Keratinocyte (primary cell): ENCODE measurements around the gene EFCAB6. TPM values are rescaled to one million over a fixed set of nuclear protein-coding genes. Genes with fewer than 3 reads are reported as not detected.

ENCODE experiments used
- DNase-seq: peaks from one replicate; pipeline ENCODE4 v3.0.0-alpha.2; 2011; ENCODE audit warnings: low read depth, missing footprints, low spot score
- FAIRE-seq: peaks from 2 replicates; lab custom pipeline; 2011; peaks lifted over from hg19 to GRCh38; lab: Jason Lieb, UNC
- H2AFZ ChIP-seq: 2 replicates; pipeline ENCODE4 v1.6.0; 2012; ENCODE audit warnings: low read length, control low read depth, inconsistent platforms; ENCODE audit not compliant: control insufficient read depth
- H3K27ac ChIP-seq: 2 replicates; pipeline ENCODE4 v1.5.1; 2011; ENCODE audit warnings: low read length; ENCODE audit not compliant: control insufficient read depth, insufficient read depth
- H3K27me3 ChIP-seq: 3 replicates; pipeline ENCODE4 v1.6.0; 2011; ENCODE audit warnings: low read length; ENCODE audit not compliant: control insufficient read depth, insufficient read depth; ENCODE audit errors: extremely low read depth
- H3K36me3 ChIP-seq, 2 experiments: 2 replicates in 1 of 2; 3 replicates in 1 of 2; pipeline ENCODE4 v1.5.1; 2011; ENCODE audit warnings: low read length in 2 of 2, mild to moderate bottlenecking in 1 of 2; ENCODE audit not compliant: control insufficient read depth in 2 of 2, insufficient read depth in 2 of 2; ENCODE audit errors: extremely low read depth in 1 of 2
- H3K4me1 ChIP-seq: 3 replicates; pipeline ENCODE4 v1.5.1; 2011; ENCODE audit warnings: low read length; ENCODE audit not compliant: control insufficient read depth, insufficient read depth; ENCODE audit errors: extremely low read depth
- H3K4me2 ChIP-seq: 3 replicates; pipeline ENCODE4 v1.6.0; 2011; ENCODE audit warnings: low read depth, low read length; ENCODE audit not compliant: control insufficient read depth, insufficient read depth; ENCODE audit errors: extremely low read depth
- H3K4me3 ChIP-seq, 3 experiments: fragments of 200-600 bp in 1 of 3; sonication (generic) in 1 of 3; 2 replicates in 2 of 3; 3 replicates in 1 of 3; pipeline ENCODE4 v1.5.1; 2011 to 2016; ENCODE audit warnings: low read length in 3 of 3, mild to moderate bottlenecking in 3 of 3, control low read depth in 2 of 3, inconsistent platforms in 1 of 3, low read depth in 1 of 3, mixed read lengths in 1 of 3, mixed run types in 1 of 3, moderate library complexity in 1 of 3; ENCODE audit not compliant: control insufficient read depth in 2 of 3, insufficient read depth in 2 of 3; ENCODE audit errors: extremely low read depth in 1 of 3
- H3K79me2 ChIP-seq: 2 replicates; pipeline ENCODE4 v1.6.0; 2012; ENCODE audit warnings: low read length; ENCODE audit not compliant: control insufficient read depth, insufficient read depth
- H3K9ac ChIP-seq: 3 replicates; pipeline ENCODE4 v1.6.0; 2011; ENCODE audit warnings: low read length; ENCODE audit not compliant: control insufficient read depth, insufficient read depth; ENCODE audit errors: extremely low read depth
- H3K9me1 ChIP-seq: 3 replicates; pipeline ENCODE4 v1.6.0; 2011; ENCODE audit warnings: low read length; ENCODE audit not compliant: control insufficient read depth, insufficient read depth; ENCODE audit errors: extremely low read depth
- H3K9me3 ChIP-seq: 2 replicates; pipeline ENCODE4 v1.5.1; 2012; ENCODE audit warnings: low read depth, low read length; ENCODE audit not compliant: control insufficient read depth
- H4K20me1 ChIP-seq: 3 replicates; pipeline ENCODE4 v1.6.0; 2011; ENCODE audit warnings: low read length; ENCODE audit not compliant: control insufficient read depth, insufficient read depth; ENCODE audit errors: extremely low read depth
- EZH2 ChIP-seq: IDR thresholded peaks from one replicate; pipeline ENCODE4 v1.6.1; 2012; ENCODE audit warnings: inconsistent platforms, mild to moderate bottlenecking, low read length, moderate library complexity
- dilution Hi-C: fragments of 300-500 bp; cut with MboI; formaldehyde crosslinking; loops from one replicate; pipeline ENCODE4 v1.7.0; 2020; ENCODE audit warnings: low sequenced_read_pairs; ENCODE audit not compliant: extremely low pct_ligation_motif_present
- polyA plus RNA-seq, 5 experiments: library from polyadenylated mRNA; depleted of rRNA in 3 of 5; stranded (reverse) in 3 of 5; stranded (forward) in 1 of 5; unstranded in 1 of 5; fragments of >200 nt; gene quantifications; 1 replicate in 1 of 5; 2 replicates in 3 of 5; 3 replicates in 1 of 5; pipeline versions ENCODE4 v1.2.1 to v1.2.3, GENCODE V29; 2011 to 2012; ENCODE audit warnings: missing spikeins in 2 of 5, low read depth in 1 of 5, low replicate concordance in 1 of 5
- TF ChIP-seq, protein P1 (sequence below), 3 experiments: IDR thresholded peaks in 1 of 3; conservative IDR thresholded peaks in 1 of 3; optimal IDR thresholded peaks in 1 of 3; 2 replicates in 2 of 3; 3 replicates in 1 of 3; pipeline versions ENCODE3 to v1.5.1; 2011; ENCODE audit warnings: low read length in 3 of 3, mild to moderate bottlenecking in 3 of 3, moderate library complexity in 2 of 3, control low read depth in 1 of 3, inconsistent platforms in 1 of 3; ENCODE audit not compliant: insufficient read depth in 2 of 3; ENCODE audit errors: extremely low read depth in 1 of 3

Gene EFCAB6
- polyA plus RNA-seq, 1 donor (not counting 4 experiments of a cell fraction or from before 2014, with no cell fraction given), result 0.18 TPM

DNA sequence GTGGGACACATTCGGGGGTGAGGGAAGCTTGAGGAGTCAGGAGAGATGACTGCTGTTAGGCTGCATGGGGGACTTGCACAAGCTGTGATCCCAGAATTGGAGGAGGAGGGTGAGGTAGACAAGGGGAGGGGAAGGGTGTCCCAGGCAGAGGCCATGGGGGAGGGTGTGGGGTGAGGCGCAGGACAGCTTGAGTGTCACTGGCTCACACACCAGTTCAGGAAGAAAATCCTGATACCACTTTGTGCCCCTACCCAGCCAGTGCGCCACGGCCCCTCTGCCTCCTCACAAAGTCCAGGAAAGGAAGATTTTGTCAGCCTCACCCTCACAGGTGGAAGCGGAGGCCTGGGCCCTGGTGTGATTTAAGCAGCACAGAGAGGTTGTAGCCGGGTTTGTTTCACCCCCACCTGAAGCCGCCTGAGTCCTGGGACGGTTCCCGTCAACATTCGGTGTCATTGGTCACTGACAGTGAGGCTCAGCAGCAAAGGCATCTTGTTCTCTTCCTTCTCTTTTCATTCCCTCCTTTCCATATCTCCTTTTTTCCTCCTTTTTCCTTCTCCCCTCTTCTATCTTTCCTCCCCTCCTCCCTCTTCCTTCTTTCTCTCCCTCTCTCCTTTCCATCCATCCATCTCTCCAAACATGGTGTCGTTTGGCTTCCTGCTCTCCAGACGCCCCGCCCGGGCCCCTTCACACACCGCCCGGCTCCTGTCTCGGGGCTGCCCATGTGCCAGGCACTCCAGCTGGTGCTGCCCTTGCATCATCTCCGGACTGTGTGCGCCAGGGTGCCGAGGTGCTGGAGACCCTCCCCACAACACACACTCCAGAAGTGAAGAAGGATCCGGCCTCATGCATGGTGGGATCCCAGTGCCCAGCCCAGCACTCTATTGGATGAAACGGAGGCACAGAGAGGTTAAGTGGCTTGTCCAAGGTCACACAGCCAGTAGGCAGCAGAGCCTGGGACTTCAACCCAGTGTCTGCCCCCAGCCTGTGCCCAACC is 311.0 kb downstream of the EFCAB6 start:
- Histone ChIP-seq H3K27me3 (no peaks in the 10 kb centered on the region), H3K9ac (no peak overlapping the region), H3K4me3 (no peak overlapping the region), H3K9me3 (no peaks in the 10 kb centered on the region), H4K20me1 (no peaks in the 10 kb centered on the region), H3K36me3 (no peaks in the 10 kb centered on the region), H3K27ac (no peak overlapping the region), H2AFZ (no peak overlapping the region), H3K79me2 (no peaks in the 10 kb centered on the region), H3K4me2 (no peak overlapping the region), H3K4me1 (no peaks in the 10 kb centered on the region), H3K9me1 (no peaks in the 10 kb centered on the region)
- dilution Hi-C loops, result no loop called here
- TF ChIP-seq, protein P1, sequence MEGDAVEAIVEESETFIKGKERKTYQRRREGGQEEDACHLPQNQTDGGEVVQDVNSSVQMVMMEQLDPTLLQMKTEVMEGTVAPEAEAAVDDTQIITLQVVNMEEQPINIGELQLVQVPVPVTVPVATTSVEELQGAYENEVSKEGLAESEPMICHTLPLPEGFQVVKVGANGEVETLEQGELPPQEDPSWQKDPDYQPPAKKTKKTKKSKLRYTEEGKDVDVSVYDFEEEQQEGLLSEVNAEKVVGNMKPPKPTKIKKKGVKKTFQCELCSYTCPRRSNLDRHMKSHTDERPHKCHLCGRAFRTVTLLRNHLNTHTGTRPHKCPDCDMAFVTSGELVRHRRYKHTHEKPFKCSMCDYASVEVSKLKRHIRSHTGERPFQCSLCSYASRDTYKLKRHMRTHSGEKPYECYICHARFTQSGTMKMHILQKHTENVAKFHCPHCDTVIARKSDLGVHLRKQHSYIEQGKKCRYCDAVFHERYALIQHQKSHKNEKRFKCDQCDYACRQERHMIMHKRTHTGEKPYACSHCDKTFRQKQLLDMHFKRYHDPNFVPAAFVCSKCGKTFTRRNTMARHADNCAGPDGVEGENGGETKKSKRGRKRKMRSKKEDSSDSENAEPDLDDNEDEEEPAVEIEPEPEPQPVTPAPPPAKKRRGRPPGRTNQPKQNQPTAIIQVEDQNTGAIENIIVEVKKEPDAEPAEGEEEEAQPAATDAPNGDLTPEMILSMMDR (optimal IDR thresholded peaks at IDR 0.05 in 1 of 3, IDR thresholded peaks at IDR 0.05 in 1 of 3, conservative IDR thresholded peaks at IDR 0.05 in 1 of 3; ENCODE audit: extremely low read depth in 1 of 3, insufficient read depth in 2 of 3, low read length in 3 of 3), result no peak
- TF ChIP-seq EZH2, result no peak
- DNase-seq (no peak), FAIRE-seq (no peak)

DNA sequence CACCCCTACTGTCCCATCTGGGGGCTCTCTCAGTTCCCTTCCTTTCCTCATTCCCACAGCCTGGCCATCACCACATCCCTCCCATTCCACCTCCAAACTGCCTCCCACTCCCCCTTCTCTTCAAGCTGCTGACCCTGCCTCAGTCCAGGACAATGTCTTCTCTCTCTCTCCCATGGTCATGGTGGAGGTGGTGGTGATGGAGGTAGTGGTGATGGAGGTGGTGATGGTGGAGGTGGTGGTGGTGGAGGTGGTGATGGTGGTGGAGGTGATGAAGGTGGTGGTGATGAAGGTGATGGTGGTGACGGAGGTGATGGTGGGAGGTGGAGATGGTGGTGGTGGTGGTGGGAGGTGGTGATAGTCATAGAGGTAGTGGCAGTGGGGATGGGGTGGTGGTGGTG is 313.2 kb downstream of the EFCAB6 start:
- Histone ChIP-seq H3K36me3 (no peaks in the 10 kb centered on the region), H2AFZ (no peak overlapping the region), H3K9me1 (no peaks in the 10 kb centered on the region), H3K9me3 (no peaks in the 10 kb centered on the region), H3K4me2 (no peak overlapping the region), H3K27ac (no peak overlapping the region), H4K20me1 (no peaks in the 10 kb centered on the region), H3K4me1 (no peaks in the 10 kb centered on the region), H3K4me3 (no peak overlapping the region), H3K9ac (no peak overlapping the region), H3K27me3 (no peaks in the 10 kb centered on the region), H3K79me2 (no peaks in the 10 kb centered on the region)
- TF ChIP-seq EZH2, result no peak
- TF ChIP-seq, protein P1 (optimal IDR thresholded peaks at IDR 0.05 in 1 of 3, IDR thresholded peaks at IDR 0.05 in 1 of 3, conservative IDR thresholded peaks at IDR 0.05 in 1 of 3; ENCODE audit: extremely low read depth in 1 of 3, insufficient read depth in 2 of 3, low read length in 3 of 3), result no peak
- dilution Hi-C loops, result no loop called here
- FAIRE-seq, result no peak
- DNase-seq, result no peak
